Esophagus muscularis mucosa (tissue), 4 donors: ENCODE results near the gene SDC1.

Source experiments
- CTCF ChIP-seq, 3 experiments: fragments of 200-600 bp in 2 of 3; fragments of 450-650 bp in 1 of 3; sonication (generic) in 2 of 3; IDR thresholded peaks; one replicate each; pipeline ENCODE4 v1.5.1; 2017 to 2019; ENCODE audit warnings: antibody characterized with exemption in 3 of 3, mild to moderate bottlenecking in 2 of 3, moderate library complexity in 1 of 3
- EP300 ChIP-seq: sonication (generic); formaldehyde crosslinking; IDR thresholded peaks from one replicate; pipeline ENCODE4 v1.6.1; 2017; ENCODE audit warnings: antibody characterized with exemption
- POLR2AphosphoS5 ChIP-seq, 2 donors: sonication (generic); formaldehyde crosslinking; IDR thresholded peaks; one replicate each; pipeline ENCODE4 v1.6.1; 2017; ENCODE audit warnings: antibody characterized with exemption in 2 of 2

DNA sequence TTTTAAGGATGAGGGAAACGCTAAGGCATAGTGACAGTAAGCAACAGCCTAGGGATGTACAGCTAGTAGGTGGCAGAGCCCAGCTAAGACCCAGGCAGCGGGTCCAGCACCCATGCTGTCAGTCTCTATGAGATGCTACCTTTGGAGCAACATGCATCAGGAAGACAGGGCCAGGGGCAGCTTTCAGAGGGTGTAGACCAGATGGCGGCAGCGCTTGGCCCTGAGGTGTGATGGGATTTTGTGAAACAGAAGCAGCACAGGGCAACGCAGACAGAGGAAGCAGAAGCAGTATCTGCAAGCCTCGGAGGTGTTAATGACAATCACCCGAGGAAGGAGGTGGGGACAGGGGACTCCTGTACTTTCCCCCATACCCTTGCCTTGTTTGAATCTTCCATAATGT lies 43.2 kb downstream of the SDC1 start:
- TF ChIP-seq CTCF (IDR thresholded peaks at IDR 0.05) (no peak), EP300 (no peak), POLR2AphosphoS5 (IDR thresholded peaks at IDR 0.05) (no peak)
